K562 treated with DMSO at 1 percent for 48 hours (cell line): Measurements from ENCODE around the gene ABCB6. TPM values are rescaled to one million over a fixed set of nuclear protein-coding genes. Genes with fewer than 3 reads are reported as not detected.

Source experiments
- total RNA-seq: library from RNA; unstranded; fragments of 300-600 nt; gene quantifications from 2 replicates; pipeline ENCODE4 v1.2.3, GENCODE V29; 2022; ENCODE audit warnings: low replicate concordance; ENCODE audit errors: extremely low read depth

Gene ABCB6
- total RNA-seq = not detected in 2 replicates

GRCh38 chr2:219218732-219219701 is at the start of gene ABCB6:
TSS of gene ABCB6 (minus strand) at chr2:219218958. CDS start at chr2:219218673, 285 bp downstream.

GRCh38 chr2:219253753-219254589 is 35.2 kb upstream of the ABCB6 start, which contains the start of gene TUBA4A:
TSS of gene TUBA4A (minus strand) at chr2:219253918. CDS start at chr2:219253858, 60 bp downstream.

GRCh38 chr2:219252900-219253752 is 34.4 kb upstream of the ABCB6 start, which contains the start of gene TUBA4B:
TSS of gene TUBA4B (plus strand) at chr2:219253243. CDS start at chr2:219253408, 165 bp downstream.

DNA sequence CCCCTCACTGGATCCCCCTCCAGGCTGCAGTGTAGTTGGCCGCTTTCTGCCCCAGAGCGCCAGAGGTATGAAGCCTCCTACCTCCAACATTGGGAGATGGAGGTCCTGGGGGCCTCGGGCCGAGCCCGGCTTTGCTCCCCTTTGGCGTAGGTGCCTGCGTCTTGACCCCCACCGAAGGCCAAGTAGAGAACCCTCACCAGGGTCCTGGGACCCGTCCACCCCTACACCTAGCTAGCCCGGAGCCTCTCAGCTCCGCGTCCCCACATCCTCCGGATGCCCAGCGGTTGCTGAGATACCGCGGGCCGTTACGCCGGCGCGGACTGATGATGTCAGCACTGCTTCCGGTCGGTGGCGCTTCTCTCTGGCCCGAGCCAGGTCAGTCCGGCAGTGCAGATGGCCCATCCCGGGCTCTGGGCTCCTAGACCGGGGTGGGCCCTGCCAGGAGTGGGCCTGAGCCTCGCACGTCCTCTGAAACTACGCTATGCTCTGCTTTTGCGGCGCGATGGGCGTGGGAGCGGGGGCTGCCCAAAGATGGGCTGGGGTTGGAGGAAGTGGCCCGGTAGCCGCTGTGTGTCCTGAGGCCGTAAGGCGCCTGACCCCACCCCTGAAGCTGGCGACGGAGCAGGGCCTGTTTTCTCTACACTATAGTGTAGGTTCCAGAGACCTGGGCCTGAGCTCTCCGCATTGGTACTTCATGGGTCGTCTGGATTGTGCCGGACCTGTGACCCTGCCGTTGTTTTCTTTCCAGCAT is 26.6 kb upstream of the ABCB6 start, which contains the start of the genes GLB1L and STK16:
Gene GLB1L, minus strand, starts transcription at position 297 of the 751 bp plus-strand sequence. CDS start 1,871 bp downstream, outside the sequence.
Gene STK16, plus strand, starts transcription at position 332 of the 751 bp plus-strand sequence. CDS start 521 bp downstream, outside the sequence.

GRCh38 chr2:219229305-219230058 is 10.7 kb upstream of the ABCB6 start, which contains the start of the genes ANKZF1 and ATG9A:
TSS of gene ANKZF1 (plus strand) at chr2:219229806. CDS start at chr2:219230258, 452 bp downstream.
TSS of gene ATG9A (minus strand) at chr2:219229636. CDS start at chr2:219228024, 1,612 bp downstream.

DNA sequence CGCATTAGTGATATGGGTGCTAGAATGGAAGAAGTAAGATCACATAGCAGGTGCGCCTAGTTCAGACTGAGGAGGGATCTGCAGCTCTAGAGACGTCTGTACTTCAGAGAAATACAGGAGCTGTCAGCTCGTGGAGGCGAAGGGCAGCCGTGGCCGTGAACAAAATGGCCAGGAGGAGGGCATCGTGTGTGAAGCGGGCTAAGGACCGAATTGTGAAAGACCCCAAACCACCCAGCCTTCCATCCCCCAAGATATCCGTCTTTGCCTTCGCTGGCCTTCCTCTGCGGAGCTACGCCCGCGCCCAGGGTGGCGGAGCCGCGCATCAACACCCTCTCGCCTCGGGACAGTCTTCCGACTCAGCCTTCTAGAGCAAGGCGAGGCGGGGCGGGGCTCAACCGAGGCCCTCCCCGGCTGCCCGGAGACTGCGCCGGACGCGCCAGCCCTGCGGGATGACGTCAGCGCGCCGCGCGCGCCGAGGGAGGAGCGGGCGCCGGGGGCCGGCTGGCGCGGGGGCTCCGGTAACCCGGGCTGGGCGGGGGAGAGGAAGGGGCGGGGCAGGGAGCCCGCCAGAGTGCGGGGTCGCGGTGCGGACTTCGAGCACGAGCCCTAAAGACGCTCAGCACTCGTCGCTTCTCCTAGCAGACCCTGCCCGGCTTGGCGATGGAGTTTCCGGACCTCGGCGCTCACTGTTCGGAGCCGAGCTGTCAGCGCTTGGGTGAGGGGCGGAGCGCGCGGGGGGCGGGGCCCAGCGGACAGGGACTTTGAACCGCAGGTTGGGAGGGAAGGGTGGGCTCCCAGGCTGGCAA is 12.2 kb downstream of the ABCB6 start, which contains the start of gene ZFAND2B:
Gene ZFAND2B, plus strand, starts transcription at position 455 of the 806 bp plus-strand sequence. Its CDS starts 206 bp downstream, at position 661.

DNA sequence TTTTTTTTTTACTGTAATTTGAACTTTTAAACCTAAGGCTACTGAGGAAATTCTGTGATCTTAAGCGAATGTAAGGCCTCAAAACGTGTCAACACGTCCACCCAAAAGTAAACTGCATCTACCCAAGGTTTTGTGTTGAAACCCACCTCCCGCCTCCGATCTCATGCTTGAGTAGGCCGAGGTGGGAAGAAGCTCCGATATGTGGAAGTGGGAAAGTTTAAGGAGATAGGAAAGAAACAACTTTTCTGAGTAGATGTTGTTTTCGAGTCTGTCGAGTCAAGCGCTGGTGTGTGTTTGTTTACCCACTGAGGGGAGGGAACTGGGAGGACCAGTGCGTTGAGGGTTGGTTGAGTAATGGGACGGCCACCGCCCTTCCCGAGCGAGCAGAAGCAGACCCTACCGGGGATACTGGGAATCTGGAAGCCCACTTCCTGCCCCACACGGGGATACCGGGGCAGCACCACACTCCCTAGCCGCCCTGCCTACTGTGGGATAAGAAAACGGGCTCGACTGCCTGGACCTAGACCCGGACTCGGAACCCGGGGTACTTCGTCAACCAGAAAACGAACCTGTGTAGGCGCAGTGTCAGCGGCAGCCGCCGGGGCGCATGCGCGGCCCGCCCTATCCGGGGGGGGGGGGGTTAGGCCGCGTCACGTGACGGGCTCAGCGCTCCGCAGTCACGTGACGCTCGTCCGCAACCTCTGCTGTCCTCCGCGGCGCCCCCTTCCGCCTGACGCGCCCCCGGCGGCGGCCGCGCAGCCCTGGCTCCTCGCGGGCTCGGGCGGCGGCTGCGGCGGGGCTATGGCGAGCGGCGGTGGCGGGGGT is 41.0 kb downstream of the ABCB6 start, which contains the start of gene RETREG2:
Gene RETREG2, plus strand, starts transcription at position 724 of the 825 bp plus-strand sequence. Its CDS starts 78 bp downstream, at position 802.

DNA sequence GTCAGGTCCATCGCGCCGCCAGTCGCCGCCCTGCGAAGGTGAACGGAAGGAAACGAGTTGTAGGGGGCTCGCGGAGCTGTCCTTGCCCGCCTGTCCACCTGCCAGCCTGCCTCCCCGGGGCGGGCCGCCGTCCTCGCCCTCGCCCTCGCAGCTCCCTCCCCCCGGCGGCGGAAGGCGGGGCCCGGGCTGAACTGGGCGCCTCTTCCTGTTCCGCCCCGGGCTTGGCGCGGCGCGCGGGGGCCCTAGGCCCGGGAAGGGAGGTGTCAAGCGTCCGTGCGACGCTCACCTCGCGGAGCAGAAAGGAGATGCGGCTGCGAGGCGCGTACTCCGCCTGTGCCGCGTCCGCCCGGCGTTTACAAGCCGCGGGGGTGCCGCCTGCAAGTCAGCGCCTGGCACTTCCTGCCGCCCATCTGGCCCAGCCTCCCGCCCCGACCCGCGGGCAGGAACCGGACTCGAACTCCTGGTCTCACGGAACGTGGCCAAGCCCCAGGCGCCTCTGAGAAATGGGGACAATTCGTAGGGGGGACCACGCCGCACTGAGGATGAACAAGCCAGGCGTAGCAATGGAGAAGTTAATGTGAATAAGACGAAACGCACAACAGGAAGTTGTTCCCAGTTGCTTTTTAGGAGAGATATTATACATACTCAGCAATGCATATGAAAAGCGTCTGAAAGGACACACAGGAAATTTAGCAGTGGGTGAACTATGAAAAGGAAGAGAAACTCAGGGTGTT is 41.8 kb downstream of the ABCB6 start, which contains the start of gene CNPPD1:
Gene CNPPD1, minus strand, starts transcription at position 108 of the 734 bp plus-strand sequence. Its CDS starts 97 bp downstream, at position 11.

GRCh38 chr2:219169930-219170654 is 48.7 kb downstream of the ABCB6 start, which contains the start of gene SLC23A3:
TSS of gene SLC23A3 (minus strand) at chr2:219170029. CDS start at chr2:219169984, 45 bp downstream.

GRCh38 chr2:219160186-219161017 is 58.4 kb downstream of the ABCB6 start, which contains the start of gene NHEJ1:
TSS of gene NHEJ1 (minus strand) at chr2:219160815. CDS start at chr2:219158362, 2,453 bp downstream.

Other genes with a start within 250 kb of the ABCB6 start
- gene FEV, start 233.8 kb downstream of the ABCB6 start, total RNA-seq = not detected in 2 replicates
- not detected in 2 replicates for gene CRYBA2, start 225.5 kb downstream of the ABCB6 start, total RNA-seq
- gene CFAP65, start 177.4 kb downstream of the ABCB6 start, total RNA-seq = not detected in 2 replicates
- gene IHH, start 158.0 kb downstream of the ABCB6 start, total RNA-seq = not detected in 2 replicates
- not detected in 2 replicates for gene NHEJ1, start 58.1 kb downstream of the ABCB6 start, total RNA-seq
- gene SLC23A3, start 48.9 kb downstream of the ABCB6 start, total RNA-seq = not detected in 2 replicates
- gene CNPPD1, start 42.0 kb downstream of the ABCB6 start, total RNA-seq = not detected in 2 replicates
- gene RETREG2, start 40.7 kb downstream of the ABCB6 start, total RNA-seq = not detected in 2 replicates
- not detected in 2 replicates for gene ZFAND2B, start 12.2 kb downstream of the ABCB6 start, total RNA-seq
- gene ATG9A, start 10.7 kb upstream of the ABCB6 start, total RNA-seq = not detected in 2 replicates
- not detected in 2 replicates for gene ANKZF1, start 10.8 kb upstream of the ABCB6 start, total RNA-seq
- gene GLB1L, start 26.5 kb upstream of the ABCB6 start, total RNA-seq = not detected in 2 replicates
- not detected in 2 replicates for gene STK16, start 26.5 kb upstream of the ABCB6 start, total RNA-seq
- gene TUBA4B, start 34.3 kb upstream of the ABCB6 start, total RNA-seq = not detected in 2 replicates
- gene TUBA4A, start 35.0 kb upstream of the ABCB6 start, total RNA-seq = not detected in 2 replicates
- gene DNAJB2, start 60.4 kb upstream of the ABCB6 start, total RNA-seq = not detected in 2 replicates
- gene PTPRN, start 90.4 kb upstream of the ABCB6 start, total RNA-seq = not detected in 2 replicates
- gene RESP18, start 113.8 kb upstream of the ABCB6 start, total RNA-seq = not detected in 2 replicates
- not detected in 2 replicates for gene DNPEP, start 169.0 kb upstream of the ABCB6 start, total RNA-seq
- gene DES, start 199.4 kb upstream of the ABCB6 start, total RNA-seq = not detected in 2 replicates
- not detected in 2 replicates for gene SPEG, start 215.9 kb upstream of the ABCB6 start, total RNA-seq